ENCODE measurements around the gene ANKRD11. TPM values are rescaled to one million over a fixed set of nuclear protein-coding genes. Genes with fewer than 3 reads are reported as not detected.

The ANKRD11 gene
- polyA plus RNA-seq, 1 donor (not counting 4 experiments of a cell fraction or from before 2014, with no cell fraction given), result 30.1 TPM

GRCh38 chr16:89351645-89352044 is 138.7 kb downstream of the ANKRD11 start:
- peaks cover 19% of the 10 kb centered on the region for H3K4me1 ChIP-seq (ENCODE audit: control insufficient read depth, extremely low read depth, insufficient read depth, low read length)
- peaks cover 94% of the 10 kb centered on the region for H3K79me2 ChIP-seq (ENCODE audit: control insufficient read depth, insufficient read depth, low read length)
- peak overlapping the region; percentile 45 for H3K9ac ChIP-seq (ENCODE audit: control insufficient read depth, extremely low read depth, insufficient read depth, low read length)
- FAIRE-seq (no peak), DNase-seq (ENCODE audit: low read depth, low spot score) (no peak)
- peaks cover 3 to 20% of the 10 kb centered on the region in 2 experiments for H3K36me3 ChIP-seq (ENCODE audit: control insufficient read depth in 2 of 2, extremely low read depth in 1 of 2, insufficient read depth in 2 of 2, low read length in 2 of 2)
- TF ChIP-seq, protein P1, sequence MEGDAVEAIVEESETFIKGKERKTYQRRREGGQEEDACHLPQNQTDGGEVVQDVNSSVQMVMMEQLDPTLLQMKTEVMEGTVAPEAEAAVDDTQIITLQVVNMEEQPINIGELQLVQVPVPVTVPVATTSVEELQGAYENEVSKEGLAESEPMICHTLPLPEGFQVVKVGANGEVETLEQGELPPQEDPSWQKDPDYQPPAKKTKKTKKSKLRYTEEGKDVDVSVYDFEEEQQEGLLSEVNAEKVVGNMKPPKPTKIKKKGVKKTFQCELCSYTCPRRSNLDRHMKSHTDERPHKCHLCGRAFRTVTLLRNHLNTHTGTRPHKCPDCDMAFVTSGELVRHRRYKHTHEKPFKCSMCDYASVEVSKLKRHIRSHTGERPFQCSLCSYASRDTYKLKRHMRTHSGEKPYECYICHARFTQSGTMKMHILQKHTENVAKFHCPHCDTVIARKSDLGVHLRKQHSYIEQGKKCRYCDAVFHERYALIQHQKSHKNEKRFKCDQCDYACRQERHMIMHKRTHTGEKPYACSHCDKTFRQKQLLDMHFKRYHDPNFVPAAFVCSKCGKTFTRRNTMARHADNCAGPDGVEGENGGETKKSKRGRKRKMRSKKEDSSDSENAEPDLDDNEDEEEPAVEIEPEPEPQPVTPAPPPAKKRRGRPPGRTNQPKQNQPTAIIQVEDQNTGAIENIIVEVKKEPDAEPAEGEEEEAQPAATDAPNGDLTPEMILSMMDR (optimal IDR thresholded peaks at IDR 0.05 in 1 of 3, IDR thresholded peaks at IDR 0.05 in 1 of 3, conservative IDR thresholded peaks at IDR 0.05 in 1 of 3; ENCODE audit: extremely low read depth in 1 of 3, insufficient read depth in 2 of 3, low read length in 3 of 3), result no peak
- TF ChIP-seq EZH2 (IDR thresholded peaks at IDR 0.05; ENCODE audit: low read length), result no peak
- dilution Hi-C loops (cut with MboI; ENCODE audit: extremely low pct_ligation_motif_present, low sequenced_read_pairs), result no loop called here
- no peaks in the 10 kb centered on the region for H3K27me3 ChIP-seq (ENCODE audit: control insufficient read depth, extremely low read depth, insufficient read depth, low read length)
- H3K4me2 ChIP-seq (ENCODE audit: control insufficient read depth, extremely low read depth, insufficient read depth, low read depth, low read length), result no peak overlapping the region
- H4K20me1 ChIP-seq (ENCODE audit: control insufficient read depth, extremely low read depth, insufficient read depth, low read length), result peaks cover 2% of the 10 kb centered on the region
- no peaks in the 10 kb centered on the region for H3K9me3 ChIP-seq (ENCODE audit: control insufficient read depth, low read depth, low read length)
- no peaks in the 10 kb centered on the region for H3K9me1 ChIP-seq (ENCODE audit: control insufficient read depth, extremely low read depth, insufficient read depth, low read length)
- peak overlapping the region; percentile 66 for H3K27ac ChIP-seq (ENCODE audit: control insufficient read depth, insufficient read depth, low read length)
- no peak overlapping the region for H2AFZ ChIP-seq (ENCODE audit: control insufficient read depth, low read length)
- H3K4me3 ChIP-seq (ENCODE audit: control insufficient read depth in 2 of 3, extremely low read depth in 1 of 3, insufficient read depth in 2 of 3, low read depth in 1 of 3, low read length in 3 of 3), result no peak overlapping the region

- no peak overlapping the region for H3K27ac ChIP-seq (ENCODE audit: control insufficient read depth, insufficient read depth, low read length)
- peaks cover 3 to 16% of the 10 kb centered on the region in 2 experiments for H3K36me3 ChIP-seq (ENCODE audit: control insufficient read depth in 2 of 2, extremely low read depth in 1 of 2, insufficient read depth in 2 of 2, low read length in 2 of 2)
- H3K79me2 ChIP-seq (ENCODE audit: control insufficient read depth, insufficient read depth, low read length), result peaks cover 97% of the 10 kb centered on the region
- no peak overlapping the region for H3K4me2 ChIP-seq (ENCODE audit: control insufficient read depth, extremely low read depth, insufficient read depth, low read depth, low read length)
- DNase-seq (ENCODE audit: low read depth, low spot score) (no peak), FAIRE-seq (no peak)
- dilution Hi-C loops (cut with MboI; ENCODE audit: extremely low pct_ligation_motif_present, low sequenced_read_pairs), result no loop called here
- peaks cover 25% of the 10 kb centered on the region for H3K4me1 ChIP-seq (ENCODE audit: control insufficient read depth, extremely low read depth, insufficient read depth, low read length)
- H3K9me1 ChIP-seq (ENCODE audit: control insufficient read depth, extremely low read depth, insufficient read depth, low read length), result no peaks in the 10 kb centered on the region
- no peak overlapping the region for H3K9ac ChIP-seq (ENCODE audit: control insufficient read depth, extremely low read depth, insufficient read depth, low read length)
- no peak overlapping the region for H3K4me3 ChIP-seq (ENCODE audit: control insufficient read depth in 2 of 3, extremely low read depth in 1 of 3, insufficient read depth in 2 of 3, low read depth in 1 of 3, low read length in 3 of 3)
- H3K9me3 ChIP-seq (ENCODE audit: control insufficient read depth, low read depth, low read length), result no peaks in the 10 kb centered on the region
- H3K27me3 ChIP-seq (ENCODE audit: control insufficient read depth, extremely low read depth, insufficient read depth, low read length), result no peaks in the 10 kb centered on the region
- H4K20me1 ChIP-seq (ENCODE audit: control insufficient read depth, extremely low read depth, insufficient read depth, low read length), result peaks cover 5% of the 10 kb centered on the region
- TF ChIP-seq, protein P1 (optimal IDR thresholded peaks at IDR 0.05 in 1 of 3, IDR thresholded peaks at IDR 0.05 in 1 of 3, conservative IDR thresholded peaks at IDR 0.05 in 1 of 3; ENCODE audit: extremely low read depth in 1 of 3, insufficient read depth in 2 of 3, low read length in 3 of 3), result no peak
- TF ChIP-seq EZH2 (IDR thresholded peaks at IDR 0.05; ENCODE audit: low read length), result no peak
- H2AFZ ChIP-seq (ENCODE audit: control insufficient read depth, low read length), result no peak overlapping the region
Observed at GRCh38 chr16:89350701-89351380, 139.5 kb downstream of the ANKRD11 start.
